GM19328 (cell line): ENCODE measurements around the gene ADARB2.
"Not testable (repeated sequence)": the region's sequence is repeated elsewhere in the genome, so short reads cannot be mapped to it uniquely, and the experiment has no call there.

ENCODE experiments used
- ATAC-seq: cut with Tn5 transposase; IDR thresholded peaks from one replicate; pipeline ENCODE4 v1.9.1; 2021; ENCODE audit warnings: mild to moderate bottlenecking, moderate library complexity; ENCODE audit not compliant: unreplicated experiment

ADARB2 gene

DNA sequence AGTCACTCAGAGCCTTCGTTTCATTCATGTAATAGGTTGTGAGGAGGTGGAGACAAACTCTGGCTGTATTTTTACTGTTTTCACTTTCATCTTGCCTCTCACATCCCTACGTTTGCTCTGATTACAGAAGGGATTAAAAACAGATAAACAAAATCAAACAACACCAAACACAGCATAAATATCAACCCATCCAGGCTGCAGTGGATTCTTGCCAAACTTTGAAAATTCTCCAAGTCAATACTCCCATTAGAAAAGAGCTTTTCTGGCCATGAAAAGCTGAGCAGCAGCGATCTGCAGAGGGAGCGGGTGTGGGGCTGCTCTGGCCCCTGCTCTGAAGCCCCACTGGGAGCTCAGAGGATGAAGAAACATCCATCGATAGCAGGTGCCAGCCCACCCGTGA, 397.9 kb downstream of the ADARB2 start:
- ATAC-seq = no peak

DNA sequence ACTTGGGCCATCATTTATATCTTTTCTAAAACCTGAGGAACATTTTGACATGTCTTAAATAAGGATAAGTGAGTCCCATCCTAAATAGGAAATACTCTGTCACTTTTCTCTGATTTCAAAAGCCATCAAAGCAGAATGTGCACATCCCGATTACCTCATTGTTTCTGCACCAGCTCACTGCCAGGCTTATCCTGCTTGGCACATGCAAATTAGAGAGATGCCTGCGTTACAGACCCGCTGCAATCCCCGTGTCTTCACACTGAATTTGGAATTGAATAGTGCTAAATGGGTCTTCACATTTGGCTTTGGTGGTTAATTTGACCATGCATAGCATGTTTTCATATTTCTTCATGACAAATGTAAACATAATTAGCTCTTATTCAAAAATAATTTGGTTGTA, 401.7 kb downstream of the ADARB2 start:
- no peak for ATAC-seq

- ATAC-seq = no peak
These were observed 403.3 kb downstream of the ADARB2 start for GRCh38 chr10:1333981-1334380.

GRCh38 chr10:1331560-1331959, 405.8 kb downstream of the ADARB2 start:
- no peak for ATAC-seq

GRCh38 chr10:1329622-1330021, 407.7 kb downstream of the ADARB2 start:
- ATAC-seq = no peak

DNA sequence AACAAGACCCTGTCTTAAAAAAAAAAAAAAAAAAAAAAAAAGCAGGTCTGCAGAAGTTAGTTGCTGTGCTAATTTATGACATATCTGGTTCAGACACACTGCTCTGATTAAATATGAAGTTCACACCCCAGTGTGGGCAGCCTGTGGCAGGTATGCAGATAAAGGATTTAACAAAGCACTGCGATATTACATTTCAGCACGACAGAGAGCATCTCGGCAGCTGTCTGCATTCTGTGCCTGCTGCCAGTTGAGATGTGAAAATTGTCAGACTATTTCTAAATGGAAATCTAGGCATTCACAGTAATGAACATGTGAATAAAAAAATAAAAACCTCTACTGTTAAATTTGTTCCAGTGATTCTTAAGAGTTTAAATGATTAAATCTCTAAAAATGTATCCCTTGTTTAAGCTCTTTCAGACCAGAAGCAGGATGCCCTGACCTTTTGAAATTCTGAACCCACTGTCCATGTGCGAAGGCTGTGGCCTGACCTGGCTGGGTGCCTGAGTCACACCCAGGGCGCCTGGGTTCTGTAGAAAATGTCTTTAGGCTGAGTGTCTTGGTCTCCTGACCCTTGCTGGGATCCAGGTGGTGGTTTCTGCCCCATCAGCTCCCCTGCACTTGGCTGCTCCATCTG, 408.2 kb downstream of the ADARB2 start:
- no peak for ATAC-seq

DNA sequence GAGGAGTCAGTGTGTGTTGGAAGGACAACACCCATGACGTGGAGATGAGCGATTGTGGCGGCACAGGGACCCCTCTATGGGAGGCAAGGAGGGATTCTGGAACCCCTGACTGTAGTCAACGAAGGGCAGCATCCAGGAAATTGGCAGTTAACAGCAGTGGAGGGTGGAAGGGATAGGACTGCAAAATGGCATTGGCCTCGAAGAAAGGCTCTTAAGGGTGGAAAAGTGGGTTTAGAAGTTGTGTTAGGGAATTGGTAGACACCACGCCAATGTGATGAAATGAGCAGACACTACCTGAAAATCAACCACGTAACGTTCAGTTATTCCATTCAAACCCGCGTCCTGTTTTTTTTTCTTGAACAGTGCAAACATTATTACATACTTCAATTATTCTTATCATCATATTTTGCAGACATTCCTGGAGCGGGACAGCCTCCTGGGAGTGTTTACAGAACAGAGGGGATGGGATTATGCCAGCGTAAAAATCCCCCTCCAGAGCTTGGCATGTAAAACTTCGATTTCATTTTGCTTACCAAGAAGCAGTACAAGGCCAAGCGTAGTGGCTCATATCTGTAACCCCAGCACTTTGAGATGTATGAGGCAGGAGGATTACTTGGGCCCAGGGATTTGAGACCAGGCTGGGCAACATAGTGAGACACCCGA, 409.0 kb downstream of the ADARB2 start:
- ATAC-seq = no peak

GRCh38 chr10:1327759-1328158, 409.6 kb downstream of the ADARB2 start:
- no peak for ATAC-seq

DNA sequence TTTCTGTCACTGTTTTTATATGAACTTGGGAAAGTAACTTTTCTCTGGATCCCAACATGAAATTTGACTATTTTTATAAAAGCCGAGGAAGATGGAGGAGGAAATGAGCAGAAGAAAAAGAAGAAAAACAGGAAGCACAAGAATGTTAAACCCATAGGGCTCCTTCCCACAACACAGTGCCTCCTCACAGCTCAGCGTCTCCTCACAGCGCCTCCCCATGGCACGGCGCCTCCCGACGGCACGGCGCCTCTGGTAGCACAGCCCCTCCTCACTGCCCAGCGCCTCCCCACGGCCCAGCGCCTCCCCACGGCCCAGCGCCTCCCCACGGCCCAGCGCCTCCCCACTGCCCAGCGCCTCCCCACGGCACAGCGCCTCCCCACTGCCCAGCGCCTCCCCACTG, 410.8 kb downstream of the ADARB2 start:
- not testable (repeated sequence) for ATAC-seq

- no peak for ATAC-seq
These were observed 412.4 kb downstream of the ADARB2 start for GRCh38 chr10:1324903-1325302.

GRCh38 chr10:1323951-1324350, 413.4 kb downstream of the ADARB2 start:
- ATAC-seq = no peak

DNA sequence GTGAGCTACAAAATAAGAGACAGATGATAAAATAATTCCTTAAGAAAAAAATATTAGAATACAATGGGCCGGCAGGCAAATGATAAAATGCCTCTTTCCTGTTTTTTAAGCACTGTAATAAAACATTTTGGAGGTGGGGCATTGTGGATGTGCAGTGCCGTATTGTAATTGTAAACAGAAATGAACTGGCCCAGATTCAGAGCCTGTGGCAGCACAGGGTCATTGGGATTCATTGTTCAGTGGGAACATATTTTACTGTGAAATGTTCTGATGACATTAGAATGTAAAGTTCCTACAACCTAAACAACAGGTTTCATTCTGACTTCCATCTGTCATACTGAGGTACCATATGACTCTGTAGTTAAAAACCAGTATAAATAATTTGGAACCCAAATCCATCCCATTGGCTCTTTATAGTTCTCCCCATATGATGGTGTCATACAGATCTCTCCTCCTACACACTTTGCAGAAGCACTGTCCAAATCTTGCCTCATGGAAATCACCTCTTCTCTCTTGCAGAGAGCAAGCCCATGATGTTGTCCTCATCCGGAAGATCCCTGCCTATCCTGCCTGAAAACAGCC, 416.5 kb downstream of the ADARB2 start:
- ATAC-seq = no peak

GRCh38 chr10:1316809-1317143, 420.5 kb downstream of the ADARB2 start:
- no peak for ATAC-seq

DNA sequence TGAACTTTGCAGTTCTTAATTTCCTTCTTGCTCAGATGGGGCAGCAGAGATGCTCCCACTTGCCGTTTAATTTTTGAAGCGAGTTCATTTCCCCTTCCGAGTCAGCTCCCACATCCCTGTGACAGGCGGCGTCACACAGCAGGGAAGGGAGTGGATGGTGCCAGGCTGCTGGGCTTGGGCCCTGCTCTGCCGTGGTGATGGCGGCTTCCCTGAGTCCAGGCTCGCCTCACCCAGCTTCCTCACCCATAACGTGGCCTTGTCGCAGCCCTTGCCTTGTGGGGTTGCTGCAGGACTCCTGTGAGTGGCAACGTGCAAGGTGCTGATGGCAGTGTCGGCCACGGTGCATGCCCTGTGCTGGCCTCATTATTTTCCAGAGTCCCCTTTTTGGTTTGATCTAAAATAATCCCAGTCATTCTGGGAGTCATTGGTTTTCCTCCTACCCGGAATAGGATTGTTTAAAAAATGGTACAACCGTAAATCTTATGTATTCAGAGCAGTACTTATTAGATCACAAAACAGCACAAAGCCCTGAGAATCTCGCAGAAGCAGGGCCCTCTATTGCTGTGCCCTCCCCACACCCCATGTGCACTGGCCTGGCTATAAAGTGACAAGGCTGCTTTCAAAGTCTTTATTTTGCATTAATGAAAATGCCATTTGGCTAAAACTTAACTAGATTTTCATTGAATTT, 421.1 kb downstream of the ADARB2 start:
- ATAC-seq = no peak

DNA sequence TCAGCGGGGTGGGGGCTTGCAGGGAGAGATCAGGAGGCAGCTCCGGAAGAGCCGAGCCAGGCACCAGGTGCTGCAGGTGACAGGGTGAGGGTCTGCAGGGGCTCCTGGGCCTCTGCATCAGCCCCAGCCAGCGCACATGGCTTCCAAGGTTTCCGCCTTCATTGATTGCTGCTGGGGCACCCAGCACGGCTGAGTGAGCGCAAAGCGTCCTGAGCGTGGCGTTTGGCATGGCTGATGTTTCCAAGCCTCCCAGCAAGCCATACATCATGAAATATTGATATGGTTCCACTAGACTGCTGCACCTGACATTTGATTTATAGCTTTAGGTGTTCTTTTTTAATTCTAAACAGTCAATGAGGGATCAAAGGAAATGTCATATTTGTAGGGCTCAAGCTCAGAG, 422.1 kb downstream of the ADARB2 start:
- ATAC-seq = no peak

DNA sequence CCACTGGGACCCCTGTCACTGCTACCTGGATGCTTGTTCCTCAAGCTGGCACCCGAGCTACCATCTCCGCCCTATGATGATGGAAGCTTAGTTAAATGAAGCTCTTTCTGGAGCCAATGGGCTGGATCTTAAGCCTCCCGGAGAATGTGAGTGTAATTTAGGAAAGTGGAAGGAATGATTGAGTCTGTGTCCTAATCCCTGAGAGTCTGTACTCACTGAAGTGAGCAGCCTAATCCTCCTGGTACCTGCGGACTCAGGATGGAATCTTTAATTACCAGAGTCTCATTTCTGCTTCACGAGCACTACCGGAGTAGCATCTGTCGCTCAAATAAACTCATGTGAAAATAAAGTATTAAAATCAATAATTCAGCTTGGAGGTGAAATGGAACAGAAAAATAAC, 425.6 kb downstream of the ADARB2 start:
- ATAC-seq = no peak

DNA sequence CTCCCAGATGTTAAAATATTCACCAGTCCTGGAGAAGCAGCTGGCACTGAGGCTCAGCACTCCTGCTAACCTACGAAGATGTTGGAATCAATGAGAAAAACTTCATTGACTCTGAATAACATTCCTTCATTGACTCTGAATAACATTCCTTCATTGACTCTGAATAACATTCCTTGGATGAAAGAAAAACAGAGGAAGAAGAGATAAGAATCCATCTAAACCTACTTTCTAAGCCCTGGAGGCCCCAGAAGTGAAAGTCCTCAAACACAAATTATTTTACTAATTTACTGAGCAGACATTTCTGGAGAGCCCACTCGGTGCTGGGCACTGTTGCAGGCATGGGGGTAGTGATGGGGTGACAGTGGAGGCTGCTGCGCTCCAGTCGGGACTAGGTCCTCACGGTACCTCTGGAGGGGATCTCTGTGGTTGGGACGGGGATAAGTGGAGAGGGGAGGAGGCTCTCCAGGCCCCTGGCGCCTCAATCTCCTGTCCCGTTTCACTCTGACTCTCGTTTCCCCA, 427.0 kb downstream of the ADARB2 start:
- ATAC-seq = no peak

DNA sequence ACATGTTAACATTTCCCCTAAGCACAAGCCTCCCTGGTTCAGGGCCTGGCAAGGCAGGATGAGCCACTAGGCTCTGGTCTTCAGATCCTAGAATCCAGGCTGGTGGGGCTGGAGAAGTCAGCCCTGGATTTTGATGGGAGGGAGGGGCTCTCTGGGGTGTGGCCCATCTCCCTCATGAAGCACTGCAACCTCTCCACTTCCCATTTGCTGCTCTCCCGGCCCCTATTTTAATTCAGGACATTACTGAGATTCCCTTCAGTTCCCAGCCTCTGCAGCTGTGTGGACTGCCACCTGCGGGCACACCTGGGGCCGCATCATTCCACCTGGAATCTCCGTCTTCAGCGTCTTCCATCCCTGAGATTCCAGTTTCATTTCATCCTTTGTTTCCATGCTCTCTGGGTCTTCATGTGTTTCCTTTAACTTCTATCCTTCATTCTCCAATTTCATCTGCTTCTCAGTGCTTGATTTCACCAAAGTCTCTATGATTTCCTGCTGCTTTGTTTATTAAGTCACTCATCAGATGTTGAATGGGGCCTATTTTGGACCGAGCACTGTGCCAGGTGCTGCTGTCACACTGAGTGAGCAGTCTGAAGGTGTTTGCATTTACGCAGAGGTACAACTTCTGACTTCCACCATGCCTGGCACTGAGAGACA, 427.6 kb downstream of the ADARB2 start:
- ATAC-seq = no peak

DNA sequence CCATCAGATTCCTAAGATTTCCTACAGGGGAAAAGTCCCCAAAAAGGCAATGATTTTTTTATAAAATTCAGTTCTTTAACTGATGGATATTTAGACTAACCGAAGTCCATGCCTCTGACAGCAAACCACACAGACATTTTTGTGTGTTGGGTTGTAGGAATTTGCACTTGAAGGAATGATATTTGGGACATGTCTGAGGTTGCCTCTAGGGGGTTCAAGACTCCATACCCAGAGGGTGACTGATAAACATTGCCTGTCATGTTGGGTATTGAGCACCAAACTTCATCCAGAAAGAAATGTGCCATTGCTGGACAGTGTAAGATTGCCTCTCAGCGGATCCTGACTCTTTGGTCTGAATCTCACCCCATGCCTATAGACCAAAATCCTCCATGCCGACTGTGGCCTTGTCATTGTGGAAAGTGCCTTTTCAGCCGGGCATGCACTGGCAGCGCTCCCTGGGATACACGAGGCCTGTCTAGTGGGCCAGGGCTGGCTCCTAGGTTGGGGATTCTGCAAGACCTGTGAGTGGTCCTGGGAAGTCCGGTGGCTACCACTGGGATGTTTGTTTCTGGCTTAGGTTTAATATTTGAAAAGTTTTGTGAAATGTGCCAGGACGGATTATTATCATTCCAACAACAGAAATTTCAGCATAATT, 428.2 kb downstream of the ADARB2 start:
- ATAC-seq = no peak

- no peak for ATAC-seq
These were observed 429.0 kb downstream of the ADARB2 start for GRCh38 chr10:1308173-1308961.
